Muscle of back (tissue), 11 donors: ENCODE data around the gene CHKA. TPM values are rescaled to one million over a fixed set of nuclear protein-coding genes. Genes with fewer than 3 reads are reported as not detected.
A peak's percentile ranks its signal among the peaks of the same experiment; 100 is the strongest.

Experiments
- DNase-seq, 3 donors: peaks; one replicate each; pipeline versions ENCODE4 v3.0.0 to v3.0.0-alpha.2; 2013
- polyA plus RNA-seq, 10 donors: library from polyadenylated mRNA; unstranded; fragments of 120-200 nt; gene quantifications; one replicate each; pipeline ENCODE4 v1.2.1, GENCODE V29; 2013; ENCODE audit not compliant: insufficient read length in 10 of 10

CHKA gene
- polyA plus RNA-seq, 10 donors = 8.7 to 33.5 (median 14.9) TPM

- DNase-seq = no peak
These were observed 46.4 kb downstream of the CHKA start for GRCh38 chr11:68074584-68075352.

- DNase-seq = no peak
These were observed 49.7 kb downstream of the CHKA start for GRCh38 chr11:68071281-68072048.

GRCh38 chr11:68067991-68068390 lies 53.2 kb downstream of the CHKA start:
- DNase-seq = no peak

GRCh38 chr11:68066742-68067141 lies 54.4 kb downstream of the CHKA start:
- no peak for DNase-seq

- no peak for DNase-seq
These were observed 55.3 kb downstream of the CHKA start for GRCh38 chr11:68065841-68066240.

GRCh38 chr11:68064926-68065325 lies 56.3 kb downstream of the CHKA start:
- no peak for DNase-seq

- no peak for DNase-seq
These were observed 59.7 kb downstream of the CHKA start for GRCh38 chr11:68061508-68061907.

- DNase-seq = no peak
These were observed 63.4 kb downstream of the CHKA start for GRCh38 chr11:68057807-68058206.

- DNase-seq = no peak
These were observed 64.6 kb downstream of the CHKA start for GRCh38 chr11:68056317-68057285.

- DNase-seq = no peak
These were observed 67.0 kb downstream of the CHKA start for GRCh38 chr11:68053981-68054812.

GRCh38 chr11:68053117-68053516 lies 68.1 kb downstream of the CHKA start:
- DNase-seq = peak in 1 of 3 donors; percentile 37

- no peak for DNase-seq
These were observed 68.9 kb downstream of the CHKA start for GRCh38 chr11:68052137-68052873.

GRCh38 chr11:68051191-68052136 lies 69.7 kb downstream of the CHKA start:
- DNase-seq = peak in 1 of 3 donors; percentile 44

- DNase-seq = no peak
These were observed 70.8 kb downstream of the CHKA start for GRCh38 chr11:68050371-68050841.

- DNase-seq = no peak
These were observed 71.4 kb downstream of the CHKA start for GRCh38 chr11:68049509-68050370.

GRCh38 chr11:68048681-68049508 lies 72.3 kb downstream of the CHKA start:
- DNase-seq = no peak
